Measurements from ENCODE around the gene ACTR1B. TPM values are rescaled to one million over a fixed set of nuclear protein-coding genes. Genes with fewer than 3 reads are reported as not detected.

Gene ACTR1B
- total RNA-seq, 1 donor from 2014 or later = 30.3 TPM

- H3K9ac ChIP-seq (ENCODE audit: low read depth in 1 of 3, low read length in 3 of 3) = no peak overlapping the region
- no peaks in the 10 kb centered on the region for H3K4me1 ChIP-seq (ENCODE audit: control insufficient read depth in 3 of 3, insufficient read depth in 3 of 3, low read length in 3 of 3)
- no peak overlapping the region for H3K4me3 ChIP-seq (ENCODE audit: low read length in 3 of 3)
- H3K27me3 ChIP-seq (ENCODE audit: control insufficient read depth in 3 of 3, insufficient read depth in 3 of 3, low read length in 3 of 3) = no peaks in the 10 kb centered on the region
- no peak overlapping the region for H3K27ac ChIP-seq (ENCODE audit: low read depth, low read length)
- peaks cover 0 to 2% (median 2%) of the 10 kb centered on the region in 3 donors for H3K36me3 ChIP-seq (ENCODE audit: control insufficient read depth in 3 of 3, insufficient read depth in 3 of 3, low read length in 3 of 3)
- no peaks in the 10 kb centered on the region for H3K9me3 ChIP-seq (ENCODE audit: control insufficient read depth in 3 of 3, low read length in 3 of 3)
These were observed 7.7 kb upstream of the ACTR1B start for GRCh38 chr2:97671526-97671925.

GRCh38 chr2:97670471-97670870 lies 6.6 kb upstream of the ACTR1B start:
- no peak overlapping the region for H3K9ac ChIP-seq (ENCODE audit: low read depth in 1 of 3, low read length in 3 of 3)
- peaks cover 0 to 2% (median 2%) of the 10 kb centered on the region in 3 donors for H3K36me3 ChIP-seq (ENCODE audit: control insufficient read depth in 3 of 3, insufficient read depth in 3 of 3, low read length in 3 of 3)
- no peaks in the 10 kb centered on the region for H3K27me3 ChIP-seq (ENCODE audit: control insufficient read depth in 3 of 3, insufficient read depth in 3 of 3, low read length in 3 of 3)
- H3K4me1 ChIP-seq (ENCODE audit: control insufficient read depth in 3 of 3, insufficient read depth in 3 of 3, low read length in 3 of 3) = no peaks in the 10 kb centered on the region
- no peak overlapping the region for H3K4me3 ChIP-seq (ENCODE audit: low read length in 3 of 3)
- no peak overlapping the region for H3K27ac ChIP-seq (ENCODE audit: low read depth, low read length)
- H3K9me3 ChIP-seq (ENCODE audit: control insufficient read depth in 3 of 3, low read length in 3 of 3) = no peaks in the 10 kb centered on the region

DNA sequence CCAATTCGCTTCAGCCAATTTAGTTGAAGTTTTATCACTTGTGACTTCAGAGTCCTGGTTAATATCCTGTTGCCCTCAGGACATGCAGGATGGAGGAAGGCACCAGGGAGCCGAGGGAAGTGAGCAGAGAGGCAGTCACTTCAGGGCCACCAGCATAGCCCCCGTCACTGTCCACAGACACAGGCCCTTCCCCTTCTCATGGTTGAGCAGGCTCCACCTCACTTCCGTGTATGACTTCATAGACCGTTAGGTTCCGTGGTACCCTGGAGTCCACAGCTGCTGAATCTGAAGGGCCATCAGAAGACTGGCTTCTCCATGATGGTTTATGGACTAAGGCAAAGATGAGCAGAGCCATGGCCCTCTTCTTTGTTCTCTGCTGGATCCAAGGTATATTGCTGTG lies 5.6 kb upstream of the ACTR1B start, which contains the start of gene C2orf92:
Gene C2orf92, plus strand, starts transcription at position 266 of the 400 bp plus-strand sequence. Its CDS starts 76 bp downstream, at position 342.
- Histone ChIP-seq H3K27ac (ENCODE audit: low read depth, low read length) (no peak within 1 kb of the TSS), H3K9me3 (ENCODE audit: control insufficient read depth in 3 of 3, low read length in 3 of 3) (no peaks in the 10 kb centered on the region), H3K36me3 (ENCODE audit: control insufficient read depth in 3 of 3, insufficient read depth in 3 of 3, low read length in 3 of 3) (peaks cover 0 to 2% (median 2%) of the 10 kb centered on the region in 3 donors), H3K4me3 (ENCODE audit: low read length in 3 of 3) (no peak within 1 kb of the TSS), H3K4me1 (ENCODE audit: control insufficient read depth in 3 of 3, insufficient read depth in 3 of 3, low read length in 3 of 3) (peaks cover 0 to 2% (median 0%) of the 10 kb centered on the region in 3 donors), H3K27me3 (ENCODE audit: control insufficient read depth in 3 of 3, insufficient read depth in 3 of 3, low read length in 3 of 3) (no peaks in the 10 kb centered on the region), H3K9ac (ENCODE audit: low read depth in 1 of 3, low read length in 3 of 3) (no peak within 1 kb of the TSS)

DNA sequence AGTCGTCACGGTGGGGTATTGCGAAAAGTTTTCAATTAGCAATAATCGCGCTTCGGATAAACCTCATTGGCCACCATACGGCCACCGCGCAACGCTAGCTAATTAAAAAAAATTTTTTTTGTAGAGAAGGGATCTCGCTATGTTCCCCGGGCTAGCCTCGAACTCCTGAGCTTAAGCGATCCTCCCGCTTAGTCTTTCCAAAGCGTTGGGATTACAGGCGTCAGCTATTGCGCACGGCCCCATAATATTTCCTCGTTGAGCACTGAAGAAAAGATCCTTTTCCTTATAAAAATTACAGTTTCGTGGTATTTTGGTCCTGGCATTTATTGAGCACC lies 759 bp upstream of the ACTR1B start:
- Histone ChIP-seq H3K9me3 (ENCODE audit: control insufficient read depth in 3 of 3, low read length in 3 of 3) (no peaks in the 10 kb centered on the region), H3K27me3 (ENCODE audit: control insufficient read depth in 3 of 3, insufficient read depth in 3 of 3, low read length in 3 of 3) (no peaks in the 10 kb centered on the region), H3K4me1 (ENCODE audit: control insufficient read depth in 3 of 3, insufficient read depth in 3 of 3, low read length in 3 of 3) (peaks cover 22 to 33% (median 30%) of the 10 kb centered on the region in 3 donors), H3K36me3 (ENCODE audit: control insufficient read depth in 3 of 3, insufficient read depth in 3 of 3, low read length in 3 of 3) (peaks cover 7% of the 10 kb centered on the region in 3 donors), H3K9ac (ENCODE audit: low read depth in 1 of 3, low read length in 3 of 3) (peak overlapping the region; percentile 89 to 97 (median 93)), H3K4me3 (ENCODE audit: low read length in 3 of 3) (peak overlapping the region; percentile 73 to 87 (median 82)), H3K27ac (ENCODE audit: low read depth, low read length) (peak overlapping the region; percentile 92)

DNA sequence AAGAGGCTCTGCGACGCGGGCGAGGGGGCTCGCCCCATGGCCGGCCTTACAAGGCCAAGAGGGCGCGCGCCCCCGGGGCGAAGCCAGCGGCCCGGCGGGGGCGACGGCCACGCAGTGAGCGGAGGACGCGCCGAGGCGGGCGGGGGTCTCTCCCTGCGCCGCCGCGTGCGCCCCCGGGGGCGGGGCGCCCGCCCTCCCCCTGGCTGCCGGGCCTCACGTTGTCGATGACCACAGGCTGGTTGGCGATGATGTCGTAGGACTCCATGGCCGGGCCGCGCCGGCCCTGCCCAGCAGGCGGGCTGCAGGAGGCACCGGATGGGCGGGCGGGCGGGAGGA lies 250 bp downstream of the ACTR1B start:
- H3K27me3 ChIP-seq (ENCODE audit: control insufficient read depth in 3 of 3, insufficient read depth in 3 of 3, low read length in 3 of 3) = no peaks in the 10 kb centered on the region
- peaks cover 16% of the 10 kb centered on the region in 3 donors for H3K36me3 ChIP-seq (ENCODE audit: control insufficient read depth in 3 of 3, insufficient read depth in 3 of 3, low read length in 3 of 3)
- H3K9me3 ChIP-seq (ENCODE audit: control insufficient read depth in 3 of 3, low read length in 3 of 3) = no peaks in the 10 kb centered on the region
- peaks cover 22 to 33% (median 30%) of the 10 kb centered on the region in 3 donors for H3K4me1 ChIP-seq (ENCODE audit: control insufficient read depth in 3 of 3, insufficient read depth in 3 of 3, low read length in 3 of 3)
- peak overlapping the region; percentile 84 to 92 (median 84) for H3K9ac ChIP-seq (ENCODE audit: low read depth in 1 of 3, low read length in 3 of 3)
- H3K27ac ChIP-seq (ENCODE audit: low read depth, low read length) = peak overlapping the region; percentile 94
- peak overlapping the region; percentile 83 to 96 (median 93) for H3K4me3 ChIP-seq (ENCODE audit: low read length in 3 of 3)

DNA sequence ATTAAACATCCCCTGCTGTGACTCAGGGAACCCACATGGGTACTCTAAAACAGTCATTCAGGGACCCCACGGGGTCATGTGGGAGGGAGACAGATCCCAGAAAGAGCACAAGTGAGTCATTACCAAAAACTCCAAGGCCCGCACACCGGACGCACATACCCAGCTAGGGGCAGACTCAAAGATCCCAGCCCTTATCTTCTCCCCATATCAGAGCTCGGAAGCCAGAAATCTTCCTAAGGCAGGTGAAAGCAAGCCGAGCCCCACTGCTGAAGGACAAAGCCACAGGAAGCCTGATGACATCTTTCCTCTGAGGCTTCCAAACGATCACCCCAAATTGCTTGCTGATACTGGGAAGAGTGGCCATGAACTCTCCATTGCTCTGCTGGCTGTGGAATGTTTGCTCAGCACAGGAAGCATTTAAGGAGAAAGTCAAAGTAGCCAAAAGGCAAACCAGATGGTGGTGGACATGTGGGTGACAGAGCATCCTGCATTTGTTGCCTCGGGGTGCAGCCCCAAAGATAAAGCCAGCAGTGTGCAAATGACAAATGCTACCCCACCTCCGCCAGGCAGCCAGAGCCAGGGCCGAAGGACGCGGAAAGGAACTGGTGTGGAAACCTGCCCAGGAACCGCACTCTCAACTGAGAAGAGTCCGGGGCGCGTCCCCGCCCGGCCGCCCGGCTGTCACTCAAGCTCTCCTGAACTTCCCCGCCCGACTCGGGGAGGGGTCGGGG lies 784 bp downstream of the ACTR1B start:
- Histone ChIP-seq H3K4me1 (ENCODE audit: control insufficient read depth in 3 of 3, insufficient read depth in 3 of 3, low read length in 3 of 3) (peaks cover 22 to 33% (median 30%) of the 10 kb centered on the region in 3 donors), H3K4me3 (ENCODE audit: low read length in 3 of 3) (peak overlapping the region; percentile 83 to 96 (median 93)), H3K36me3 (ENCODE audit: control insufficient read depth in 3 of 3, insufficient read depth in 3 of 3, low read length in 3 of 3) (peaks cover 19 to 21% (median 21%) of the 10 kb centered on the region in 3 donors), H3K9me3 (ENCODE audit: control insufficient read depth in 3 of 3, low read length in 3 of 3) (no peaks in the 10 kb centered on the region), H3K27ac (ENCODE audit: low read depth, low read length) (peak overlapping the region; percentile 94), H3K9ac (ENCODE audit: low read depth in 1 of 3, low read length in 3 of 3) (peak overlapping the region; percentile 84 to 92 (median 84)), H3K27me3 (ENCODE audit: control insufficient read depth in 3 of 3, insufficient read depth in 3 of 3, low read length in 3 of 3) (no peaks in the 10 kb centered on the region)

GRCh38 chr2:97662386-97662894 lies 1.4 kb downstream of the ACTR1B start:
- H3K9me3 ChIP-seq (ENCODE audit: control insufficient read depth in 3 of 3, low read length in 3 of 3) = no peaks in the 10 kb centered on the region
- peak overlapping the region; percentile 94 for H3K27ac ChIP-seq (ENCODE audit: low read depth, low read length)
- H3K9ac ChIP-seq (ENCODE audit: low read depth in 1 of 3, low read length in 3 of 3) = peak overlapping the region; percentile 84 to 92 (median 84)
- peaks cover 24 to 27% (median 25%) of the 10 kb centered on the region in 3 donors for H3K36me3 ChIP-seq (ENCODE audit: control insufficient read depth in 3 of 3, insufficient read depth in 3 of 3, low read length in 3 of 3)
- no peaks in the 10 kb centered on the region for H3K27me3 ChIP-seq (ENCODE audit: control insufficient read depth in 3 of 3, insufficient read depth in 3 of 3, low read length in 3 of 3)
- H3K4me1 ChIP-seq (ENCODE audit: control insufficient read depth in 3 of 3, insufficient read depth in 3 of 3, low read length in 3 of 3) = peaks cover 22 to 33% (median 30%) of the 10 kb centered on the region in 3 donors
- H3K4me3 ChIP-seq (ENCODE audit: low read length in 3 of 3) = peak overlapping the region; percentile 83 to 96 (median 93)

DNA sequence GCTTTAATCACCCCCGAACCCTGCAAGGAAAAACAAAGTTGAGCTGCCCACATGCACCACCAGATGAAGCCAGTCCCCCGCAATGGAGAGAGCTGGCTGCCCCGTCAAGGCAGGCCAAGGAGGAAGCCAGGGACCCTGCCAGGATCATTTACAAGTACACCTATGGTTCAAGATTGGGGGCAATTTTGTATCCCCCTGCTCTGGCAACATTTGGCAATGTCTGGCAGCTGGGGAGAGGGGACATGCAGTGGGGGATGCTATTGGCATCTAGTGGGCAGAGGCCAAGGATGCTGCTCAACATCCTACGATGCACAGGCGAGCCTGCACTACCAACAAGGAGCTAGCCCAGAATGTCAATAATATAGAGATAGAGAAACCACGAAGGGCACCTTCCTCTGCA lies 1.9 kb downstream of the ACTR1B start:
- Histone ChIP-seq H3K36me3 (ENCODE audit: control insufficient read depth in 3 of 3, insufficient read depth in 3 of 3, low read length in 3 of 3) (peaks cover 29 to 32% (median 30%) of the 10 kb centered on the region in 3 donors), H3K27ac (ENCODE audit: low read depth, low read length) (peak overlapping the region; percentile 94), H3K9ac (ENCODE audit: low read depth in 1 of 3, low read length in 3 of 3) (peak overlapping the region; percentile 84 to 92 (median 84)), H3K4me3 (ENCODE audit: low read length in 3 of 3) (peak overlapping the region in 2 of 3 donors; percentile 23), H3K9me3 (ENCODE audit: control insufficient read depth in 3 of 3, low read length in 3 of 3) (no peaks in the 10 kb centered on the region), H3K4me1 (ENCODE audit: control insufficient read depth in 3 of 3, insufficient read depth in 3 of 3, low read length in 3 of 3) (peaks cover 22 to 33% (median 30%) of the 10 kb centered on the region in 3 donors), H3K27me3 (ENCODE audit: control insufficient read depth in 3 of 3, insufficient read depth in 3 of 3, low read length in 3 of 3) (no peaks in the 10 kb centered on the region)

DNA sequence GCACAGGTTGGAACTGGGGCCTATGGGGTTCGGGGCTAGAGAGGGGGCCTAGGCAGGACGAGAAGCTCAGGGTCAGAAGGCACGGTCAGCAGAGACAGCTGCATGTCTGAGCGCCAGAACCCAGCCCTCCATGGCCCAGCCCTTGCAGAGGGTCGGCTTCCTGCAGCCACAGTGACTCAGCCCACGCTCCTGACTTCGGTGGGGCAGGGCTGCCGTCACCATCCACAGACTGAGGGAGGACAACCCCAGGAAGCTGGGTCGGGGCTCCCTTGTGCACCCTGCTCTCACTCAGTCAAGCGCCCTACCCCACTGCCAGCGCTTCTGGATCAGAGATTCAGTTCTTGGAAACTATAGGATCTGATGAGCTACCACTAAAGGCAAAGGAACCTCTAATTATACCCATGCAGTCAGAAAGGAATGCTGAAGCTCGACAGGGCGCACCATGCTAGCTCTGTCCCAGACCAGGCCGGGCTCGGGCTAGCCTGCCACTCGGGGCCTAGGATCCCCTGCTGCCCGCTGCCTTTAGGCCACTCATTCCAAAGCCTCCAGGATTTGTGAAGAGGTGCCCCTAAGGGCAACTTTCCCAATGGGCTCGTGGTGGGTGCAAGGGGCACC lies 3.0 kb downstream of the ACTR1B start:
- Histone ChIP-seq H3K27ac (ENCODE audit: low read depth, low read length) (no peak overlapping the region), H3K36me3 (ENCODE audit: control insufficient read depth in 3 of 3, insufficient read depth in 3 of 3, low read length in 3 of 3) (peaks cover 40 to 42% (median 40%) of the 10 kb centered on the region in 3 donors), H3K4me1 (ENCODE audit: control insufficient read depth in 3 of 3, insufficient read depth in 3 of 3, low read length in 3 of 3) (peaks cover 22 to 33% (median 30%) of the 10 kb centered on the region in 3 donors), H3K27me3 (ENCODE audit: control insufficient read depth in 3 of 3, insufficient read depth in 3 of 3, low read length in 3 of 3) (no peaks in the 10 kb centered on the region), H3K9ac (ENCODE audit: low read depth in 1 of 3, low read length in 3 of 3) (peak overlapping the region in 2 of 3 donors; percentile 50 to 84), H3K4me3 (ENCODE audit: low read length in 3 of 3) (no peak overlapping the region), H3K9me3 (ENCODE audit: control insufficient read depth in 3 of 3, low read length in 3 of 3) (no peaks in the 10 kb centered on the region)
